AG04449 (cell line): ENCODE results near the gene MYOCD.
A peak's percentile ranks its signal among the peaks of the same experiment; 100 is the strongest.

Experiments
- CTCF ChIA-PET: fragments of 350-600 bp; formaldehyde crosslinking; extraction: SDS; loops from one replicate; lab custom pipeline; 2021; ENCODE audit warnings: antibody characterized with exemption; lab: Yijun Ruan, JAX
- POLR2A ChIA-PET: fragments of 400-600, 350-600 bp; formaldehyde crosslinking; extraction: SDS; loops from one replicate; lab custom pipeline; 2020; ENCODE audit warnings: antibody characterized with exemption, inconsistent platforms; lab: Yijun Ruan, JAX
- DNase-seq: peaks from one replicate; pipeline ENCODE4 v3.0.0-alpha.2; 2010; ENCODE audit warnings: low read depth, low spot score
- H3K4me3 ChIP-seq: 2 replicates; pipeline ENCODE4 v1.5.1; 2011; ENCODE audit warnings: low read depth, mild to moderate bottlenecking, control low read depth, low read length
- CTCF ChIP-seq: IDR thresholded peaks from one replicate; pipeline ENCODE4 v1.5.1; 2011; ENCODE audit warnings: mild to moderate bottlenecking, moderate library complexity, low read length, control low read depth, inconsistent platforms; ENCODE audit not compliant: insufficient read depth; ENCODE audit errors: missing control alignments

MYOCD gene

GRCh38 chr17:12680407-12680897, 14.8 kb downstream of the MYOCD start:
- no peak for TF ChIP-seq CTCF
- ChIA-PET POLR2A (no interaction called here), CTCF (interaction anchor here (1.0 to 3.9 kb wide), 3 partner anchors 13 to 425 kb away, joined by 3 to 20 read pairs (median 4); no protein-coding TSS in a partner anchor)
- H3K4me3 ChIP-seq, result no peak overlapping the region
- DNase-seq, result no peak

GRCh38 chr17:12680993-12681392, 15.3 kb downstream of the MYOCD start:
- DNase-seq, result no peak
- CTCF ChIA-PET, result interaction anchor here (0.7 to 3.9 kb wide), 5 partner anchors 14 to 425 kb away, joined by 3 to 20 read pairs (median 3); no protein-coding TSS in a partner anchor
- POLR2A ChIA-PET, result no interaction called here
- no peak overlapping the region for H3K4me3 ChIP-seq
- TF ChIP-seq CTCF, result no peak

DNA sequence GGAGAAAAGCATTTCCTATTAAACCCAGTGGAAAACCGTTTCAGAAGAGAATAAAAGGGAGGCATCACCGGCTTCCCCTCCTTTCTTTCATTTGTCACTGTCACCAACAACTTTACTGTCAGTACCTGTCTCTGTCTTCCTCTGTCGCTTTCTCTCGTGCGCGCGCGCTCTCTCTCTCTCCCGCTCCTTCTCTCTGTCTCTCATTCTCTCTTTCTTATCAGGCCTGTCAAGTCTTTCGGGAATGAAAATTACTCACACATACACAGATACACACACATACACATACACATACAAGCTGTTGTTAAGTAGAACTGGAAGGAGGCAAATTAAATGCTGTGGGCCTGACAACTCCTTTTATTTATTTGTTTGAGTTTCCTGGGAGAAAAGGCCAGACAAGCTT, 17.6 kb downstream of the MYOCD start:
- no peak for DNase-seq
- CTCF ChIA-PET, result interaction anchor here (1.6 to 3.9 kb wide), 2 partner anchors 11 to 16 kb away, joined by 5 to 20 read pairs; no protein-coding TSS in a partner anchor
- no peak overlapping the region for H3K4me3 ChIP-seq
- no peak for TF ChIP-seq CTCF
- POLR2A ChIA-PET, result no interaction called here

DNA sequence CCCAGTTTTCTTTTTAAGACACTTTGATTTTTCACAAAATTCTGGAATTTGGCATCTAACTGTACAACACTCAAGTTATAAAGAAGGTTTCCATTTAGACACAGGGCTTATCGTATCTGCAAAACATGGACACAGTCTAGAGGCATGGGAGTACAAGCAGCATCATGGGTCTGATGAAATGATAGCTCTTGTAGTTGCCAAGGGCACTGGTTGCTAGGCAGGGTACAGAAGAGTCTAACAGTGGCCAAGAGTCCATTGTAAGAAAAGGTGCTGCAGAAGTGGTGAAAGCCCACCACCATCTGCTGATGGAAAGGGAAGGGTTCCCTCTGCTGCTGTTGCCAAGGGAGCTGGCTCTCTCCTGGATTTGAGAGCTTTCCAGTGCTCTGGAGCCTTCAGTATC, 20.8 kb downstream of the MYOCD start:
- CTCF ChIA-PET, result interaction anchor here (1.2 kb wide), 1 partner anchor 56 kb away, joined by 4 read pairs; no protein-coding TSS in a partner anchor
- TF ChIP-seq CTCF, result no peak
- no peak overlapping the region for H3K4me3 ChIP-seq
- DNase-seq, result no peak
- POLR2A ChIA-PET, result no interaction called here

GRCh38 chr17:12688382-12688781, 22.7 kb downstream of the MYOCD start:
- ChIA-PET CTCF (no interaction called here), POLR2A (no interaction called here)
- no peak for DNase-seq
- no peak overlapping the region for H3K4me3 ChIP-seq
- no peak for TF ChIP-seq CTCF

DNA sequence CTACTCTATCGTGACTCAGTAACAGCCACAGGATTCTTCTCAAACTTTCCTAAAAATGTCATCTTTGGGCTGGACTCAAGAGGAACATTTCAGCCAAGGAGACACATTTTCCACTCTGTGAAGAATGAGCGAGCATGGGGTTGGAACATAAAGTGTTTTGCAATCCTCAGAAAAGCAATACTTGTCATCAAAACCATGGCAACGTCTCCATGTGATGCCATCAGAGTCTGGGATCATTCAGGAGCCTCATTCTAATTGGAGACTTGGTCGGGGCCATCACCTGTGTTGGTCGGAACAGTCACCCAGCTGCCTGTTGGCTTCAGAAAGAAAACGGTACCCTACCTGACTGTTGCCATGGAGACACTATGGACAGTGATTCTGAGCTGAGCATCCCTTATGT, 25.5 kb downstream of the MYOCD start:
- ChIA-PET CTCF (interaction anchor here (1.0 to 1.4 kb wide), 2 partner anchors 16 to 24 kb away, joined by 4 to 8 read pairs; no protein-coding TSS in a partner anchor), POLR2A (no interaction called here)
- no peak for TF ChIP-seq CTCF
- DNase-seq, result peak; percentile 59
- no peak overlapping the region for H3K4me3 ChIP-seq
